CD4-positive, alpha-beta T cell treated with Interleukin-6 for 4 hours (primary cell): ENCODE measurements around the gene REN.

Experiments used
- DNase-seq: peaks from one replicate; pipeline ENCODE4 v3.0.0-alpha.2; 2020; ENCODE audit warnings: mixed read lengths

The REN gene

GRCh38 chr1:204106825-204107224 is 59.3 kb downstream of the REN start:
- DNase-seq = no peak

- no peak for DNase-seq
These were observed 61.0 kb downstream of the REN start for GRCh38 chr1:204105131-204105515.
